Body of pancreas (tissue), 4 donors: Measurements from ENCODE around the gene NMT2. TPM values are rescaled to one million over a fixed set of nuclear protein-coding genes. Genes with fewer than 3 reads are reported as not detected.

Experiments used
- ATAC-seq: fragments of 150-250 bp; one replicate; pipeline ENCODE4 v1.9.1; 2016
- DNase-seq, 4 donors: peaks; one replicate each; pipeline ENCODE4 v3.0.0-alpha.2; 2019
- H3K27ac ChIP-seq, 4 donors: fragments of 200-600 bp; sonication (generic); 1 replicate in 3 of 4; 2 replicates in 1 of 4; pipeline versions ENCODE4 v1.5.1 to v1.6.1; 2016 to 2019; ENCODE audit warnings: mild to moderate bottlenecking in 1 of 4, mixed read lengths in 1 of 4, moderate library complexity in 1 of 4
- H3K27me3 ChIP-seq, 2 donors: fragments of 200-600 bp; sonication (generic); one replicate each; pipeline ENCODE4 v1.6.0; 2016; ENCODE audit warnings: mild to moderate bottlenecking in 1 of 2
- H3K36me3 ChIP-seq, 2 donors: fragments of 200-600 bp; sonication (generic); replicated peaks in 1 of 2; 2 replicates each; pipeline ENCODE4 v1.5.1; 2016; ENCODE audit warnings: low read depth in 2 of 2; ENCODE audit not compliant: insufficient read depth in 1 of 2
- H3K4me1 ChIP-seq: fragments of 200-600 bp; sonication (generic); one replicate; pipeline ENCODE4 v1.6.0; 2016
- H3K4me3 ChIP-seq, 2 donors: fragments of 200-600 bp; sonication (generic); 1 replicate in 1 of 2; 2 replicates in 1 of 2; pipeline ENCODE4 v1.5.1; 2016 to 2019
- H3K9me3 ChIP-seq, 3 donors: fragments of 200-600 bp; sonication (generic); 1 replicate in 2 of 3; 2 replicates in 1 of 3; pipeline ENCODE4 v1.5.1; 2016
- POLR2A ChIP-seq, 3 donors: fragments of 450-650 bp; IDR thresholded peaks; one replicate each; pipeline ENCODE4 v1.6.1; 2016; ENCODE audit warnings: antibody characterized with exemption in 3 of 3, mild to moderate bottlenecking in 2 of 3
- WGBS, 2 donors: methylation state at CpG; one replicate each; pipeline ENCODE4 v1.1.5; 2017; 5-methylcytosine and 5-hydroxymethylcytosine counted together
- intact Hi-C: fragments of 100-400 bp; cut with DNase I; formaldehyde crosslinking; loops from one replicate; pipeline ENCODE4 v1.15.1; 2023
- total RNA-seq, 2 donors: library from RNA; depleted of rRNA; stranded (reverse); fragments of >200 nt; gene quantifications; one replicate each; pipeline ENCODE4 v1.1.0, GENCODE V29; 2016
- TF ChIP-seq, protein P1 (sequence below), 7 experiments: fragments of 450-650 bp in 4 of 7; fragments of 200-600 bp in 3 of 7; sonication (generic) in 3 of 7; IDR thresholded peaks; one replicate each; pipeline ENCODE4 v1.5.1; 2016 to 2019; ENCODE audit warnings: antibody characterized with exemption in 7 of 7

The NMT2 gene
- total RNA-seq, 2 donors from 2014 or later = 9.9 to 16.9 TPM

GRCh38 chr10:15099886-15100285, 68.6 kb downstream of the NMT2 start:
- Histone ChIP-seq H3K27ac (no peak overlapping the region), H3K9me3 (no peaks in the 10 kb centered on the region), H3K4me3 (no peak overlapping the region), H3K27me3 (no peaks in the 10 kb centered on the region), H3K36me3 (peaks cover 0 to 16% of the 10 kb centered on the region in 2 donors), H3K4me1 (peaks cover 30% of the 10 kb centered on the region)
- WGBS, 2 donors = 36 to 40% methylated on average over 4 of the region's 4 CpGs
- intact Hi-C loops = no loop called here
- no peak for ATAC-seq
- no peak for DNase-seq
- TF ChIP-seq POLR2A (IDR thresholded peaks at IDR 0.05) = no peak
- TF ChIP-seq, protein P1, sequence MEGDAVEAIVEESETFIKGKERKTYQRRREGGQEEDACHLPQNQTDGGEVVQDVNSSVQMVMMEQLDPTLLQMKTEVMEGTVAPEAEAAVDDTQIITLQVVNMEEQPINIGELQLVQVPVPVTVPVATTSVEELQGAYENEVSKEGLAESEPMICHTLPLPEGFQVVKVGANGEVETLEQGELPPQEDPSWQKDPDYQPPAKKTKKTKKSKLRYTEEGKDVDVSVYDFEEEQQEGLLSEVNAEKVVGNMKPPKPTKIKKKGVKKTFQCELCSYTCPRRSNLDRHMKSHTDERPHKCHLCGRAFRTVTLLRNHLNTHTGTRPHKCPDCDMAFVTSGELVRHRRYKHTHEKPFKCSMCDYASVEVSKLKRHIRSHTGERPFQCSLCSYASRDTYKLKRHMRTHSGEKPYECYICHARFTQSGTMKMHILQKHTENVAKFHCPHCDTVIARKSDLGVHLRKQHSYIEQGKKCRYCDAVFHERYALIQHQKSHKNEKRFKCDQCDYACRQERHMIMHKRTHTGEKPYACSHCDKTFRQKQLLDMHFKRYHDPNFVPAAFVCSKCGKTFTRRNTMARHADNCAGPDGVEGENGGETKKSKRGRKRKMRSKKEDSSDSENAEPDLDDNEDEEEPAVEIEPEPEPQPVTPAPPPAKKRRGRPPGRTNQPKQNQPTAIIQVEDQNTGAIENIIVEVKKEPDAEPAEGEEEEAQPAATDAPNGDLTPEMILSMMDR (IDR thresholded peaks at IDR 0.05) = no peak

- DNase-seq (peak; percentile 97 to 99 (median 98)), ATAC-seq (peak; percentile 95)
- TF ChIP-seq POLR2A (IDR thresholded peaks at IDR 0.05) = peak; percentile 72 to 89 (median 85)
- TF ChIP-seq, protein P1 (IDR thresholded peaks at IDR 0.05) = no peak
- peaks cover 30% of the 10 kb centered on the region for H3K4me1 ChIP-seq
- H3K27me3 ChIP-seq = no peaks in the 10 kb centered on the region
- no peaks in the 10 kb centered on the region for H3K9me3 ChIP-seq
- peak within 1 kb of the TSS; percentile 33 to 79 for H3K4me3 ChIP-seq
- peak within 1 kb of the TSS; percentile 93 to 98 (median 98) for H3K27ac ChIP-seq
- peaks cover 0 to under 1% of the 10 kb centered on the region in 2 donors for H3K36me3 ChIP-seq
- 0% methylated on average over 2 to 77 of the region's 84 CpGs for WGBS, 2 donors
- intact Hi-C loops = no loop called here
Observed at GRCh38 chr10:15097011-15097812, 71.3 kb downstream of the NMT2 start, which contains the start of gene RPP38. RPP38 (plus strand) TSS chr10:15097355; CDS start chr10:15103315, 5,960 bp downstream.

DNA sequence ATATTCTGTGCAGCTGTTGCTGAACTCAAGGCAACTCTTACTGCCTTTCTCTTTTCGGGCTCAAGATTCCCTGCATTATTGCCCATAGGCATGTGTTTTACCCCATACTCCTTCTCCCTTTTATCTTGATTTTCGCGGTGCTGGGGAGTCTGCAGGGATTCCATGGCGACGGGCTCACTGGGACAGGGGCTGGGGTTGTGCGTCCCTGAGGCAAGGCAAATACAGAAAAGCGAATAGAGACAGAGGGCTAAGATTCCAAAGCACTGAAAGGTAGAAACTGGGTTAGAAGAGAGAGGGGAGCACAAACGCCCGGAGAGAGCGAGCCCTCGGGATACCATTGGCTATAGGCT, 71.9 kb downstream of the NMT2 start:
- Histone ChIP-seq H3K27me3 (no peaks in the 10 kb centered on the region), H3K4me1 (peaks cover 30% of the 10 kb centered on the region), H3K9me3 (no peaks in the 10 kb centered on the region), H3K36me3 (no peaks in the 10 kb centered on the region), H3K27ac (peak overlapping the region; percentile 93 to 98 (median 98)), H3K4me3 (peak overlapping the region; percentile 33 to 79)
- DNase-seq = no peak
- 0 to 1% methylated on average over 11 of the region's 11 CpGs for WGBS, 2 donors
- peak; percentile 11 for ATAC-seq
- TF ChIP-seq, protein P1 (IDR thresholded peaks at IDR 0.05) = no peak
- TF ChIP-seq POLR2A (IDR thresholded peaks at IDR 0.05) = no peak
- intact Hi-C loops = no loop called here

DNA sequence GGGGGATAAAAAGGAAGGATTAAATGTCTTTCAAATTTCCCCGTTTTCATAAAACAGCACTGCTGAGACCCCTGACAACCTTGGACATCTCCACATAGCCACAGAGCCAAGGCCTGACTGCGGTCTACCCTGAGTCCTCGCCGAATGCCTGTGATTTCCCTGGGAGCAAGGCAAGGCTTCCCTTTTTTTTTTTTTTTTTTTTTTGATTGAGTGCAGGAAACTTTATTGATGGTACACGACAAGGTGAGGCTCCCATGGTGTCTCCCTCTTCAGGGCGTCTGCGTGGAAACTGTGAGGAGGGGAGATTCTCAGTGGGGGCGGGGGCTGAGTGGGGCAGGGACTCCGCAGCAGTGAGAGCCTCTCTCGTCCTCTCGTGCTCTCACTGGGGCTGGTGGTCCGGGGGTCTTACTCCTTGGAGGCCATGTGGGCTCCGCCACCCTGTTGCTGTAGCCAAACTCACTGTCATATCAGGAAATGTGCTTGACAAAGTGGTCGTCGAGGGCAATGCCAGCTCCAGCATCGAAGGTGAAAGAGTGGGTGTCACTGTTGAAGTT, 75.6 kb downstream of the NMT2 start:
- no peak for ATAC-seq
- DNase-seq = no peak
- intact Hi-C loops = no loop called here

More for the DNA sequence above, 75.6 kb downstream of the NMT2 start:
- Histone ChIP-seq H3K4me1 (peaks cover 11% of the 10 kb centered on the region), H3K27me3 (no peaks in the 10 kb centered on the region), H3K36me3 (no peaks in the 10 kb centered on the region), H3K27ac (no peak overlapping the region), H3K9me3 (no peaks in the 10 kb centered on the region), H3K4me3 (no peak overlapping the region)
- WGBS, 2 donors = 79 to 81% methylated on average over 16 of the region's 16 CpGs
- TF ChIP-seq POLR2A (IDR thresholded peaks at IDR 0.05) = no peak
- TF ChIP-seq, protein P1 (IDR thresholded peaks at IDR 0.05) = no peak
